Mucosa of stomach (tissue), 1 donor: ENCODE results near the gene MAP4K2.

Source experiments
- H3K27me3 ChIP-seq: one replicate; pipeline ENCODE4 v1.7.0; 2013; ENCODE audit warnings: mild to moderate bottlenecking, low read length; ENCODE audit not compliant: control insufficient read depth, insufficient read depth
- H3K36me3 ChIP-seq: one replicate; pipeline ENCODE4 v1.7.0; 2013; ENCODE audit warnings: low read length; ENCODE audit not compliant: control insufficient read depth, insufficient read depth
- H3K4me1 ChIP-seq: one replicate; pipeline ENCODE4 v1.7.0; 2013; ENCODE audit warnings: mild to moderate bottlenecking, low read length; ENCODE audit not compliant: control insufficient read depth, insufficient read depth
- H3K4me3 ChIP-seq: one replicate; pipeline ENCODE4 v1.7.0; 2013; ENCODE audit warnings: low read length
- H3K9ac ChIP-seq: one replicate; pipeline ENCODE4 v1.7.0; 2013; ENCODE audit warnings: mild to moderate bottlenecking, low read length, moderate library complexity
- H3K9me3 ChIP-seq: one replicate; pipeline ENCODE4 v1.7.0; 2013; ENCODE audit warnings: mild to moderate bottlenecking, low read length, moderate library complexity; ENCODE audit not compliant: control insufficient read depth
- donor health status: Pancreatic carcinoma.

Gene MAP4K2

GRCh38 chr11:64750361-64751054, 52.5 kb downstream of the MAP4K2 start:
- peaks cover 5% of the 10 kb centered on the region for H3K4me1 ChIP-seq
- no peak overlapping the region for H3K4me3 ChIP-seq
- peaks cover 10% of the 10 kb centered on the region for H3K27me3 ChIP-seq
- no peaks in the 10 kb centered on the region for H3K36me3 ChIP-seq
- no peaks in the 10 kb centered on the region for H3K9me3 ChIP-seq
- no peak overlapping the region for H3K9ac ChIP-seq

GRCh38 chr11:64747961-64748665, 54.9 kb downstream of the MAP4K2 start:
- no peaks in the 10 kb centered on the region for H3K36me3 ChIP-seq
- no peaks in the 10 kb centered on the region for H3K9me3 ChIP-seq
- no peak overlapping the region for H3K9ac ChIP-seq
- peaks cover 31% of the 10 kb centered on the region for H3K27me3 ChIP-seq
- peaks cover 19% of the 10 kb centered on the region for H3K4me1 ChIP-seq
- H3K4me3 ChIP-seq = no peak overlapping the region

GRCh38 chr11:64746486-64746885, 56.5 kb downstream of the MAP4K2 start:
- Histone ChIP-seq H3K27me3 (peaks cover 47% of the 10 kb centered on the region), H3K9ac (no peak overlapping the region), H3K4me1 (peaks cover 33% of the 10 kb centered on the region), H3K9me3 (no peaks in the 10 kb centered on the region), H3K36me3 (no peaks in the 10 kb centered on the region), H3K4me3 (no peak overlapping the region)

- H3K27me3 ChIP-seq = peaks cover 54% of the 10 kb centered on the region
- no peaks in the 10 kb centered on the region for H3K9me3 ChIP-seq
- H3K4me1 ChIP-seq = peaks cover 33% of the 10 kb centered on the region
- no peak overlapping the region for H3K4me3 ChIP-seq
- no peaks in the 10 kb centered on the region for H3K36me3 ChIP-seq
- peak overlapping the region; percentile 50 for H3K9ac ChIP-seq
Measured at GRCh38 chr11:64745521-64746328, 57.3 kb downstream of the MAP4K2 start.

GRCh38 chr11:64745189-64745520, 57.9 kb downstream of the MAP4K2 start:
- Histone ChIP-seq H3K4me3 (no peak overlapping the region), H3K4me1 (peaks cover 33% of the 10 kb centered on the region), H3K9ac (peak overlapping the region; percentile 50), H3K27me3 (peaks cover 59% of the 10 kb centered on the region), H3K36me3 (no peaks in the 10 kb centered on the region), H3K9me3 (no peaks in the 10 kb centered on the region)

GRCh38 chr11:64744544-64745188, 58.3 kb downstream of the MAP4K2 start:
- Histone ChIP-seq H3K4me1 (peaks cover 33% of the 10 kb centered on the region), H3K27me3 (peaks cover 59% of the 10 kb centered on the region), H3K9ac (peak overlapping the region; percentile 50), H3K4me3 (no peak overlapping the region), H3K36me3 (no peaks in the 10 kb centered on the region), H3K9me3 (no peaks in the 10 kb centered on the region)

GRCh38 chr11:64743591-64744543, 59.1 kb downstream of the MAP4K2 start, which contains the start of gene RASGRP2:
TSS of gene RASGRP2 (minus strand) at chr11:64744142. CDS start at chr11:64742866, 1,276 bp downstream.
- Histone ChIP-seq H3K27me3 (peaks cover 59% of the 10 kb centered on the region), H3K9me3 (no peaks in the 10 kb centered on the region), H3K36me3 (no peaks in the 10 kb centered on the region), H3K9ac (peak within 1 kb of the TSS; percentile 50), H3K4me1 (peaks cover 33% of the 10 kb centered on the region), H3K4me3 (peak within 1 kb of the TSS; percentile 31)

- Histone ChIP-seq H3K27me3 (peaks cover 59% of the 10 kb centered on the region), H3K4me1 (peaks cover 33% of the 10 kb centered on the region), H3K9ac (no peak overlapping the region), H3K9me3 (no peaks in the 10 kb centered on the region), H3K36me3 (no peaks in the 10 kb centered on the region), H3K4me3 (peak overlapping the region; percentile 31)
Measured at GRCh38 chr11:64742889-64743590, 60.0 kb downstream of the MAP4K2 start.

- Histone ChIP-seq H3K27me3 (peaks cover 59% of the 10 kb centered on the region), H3K9me3 (no peaks in the 10 kb centered on the region), H3K4me1 (peaks cover 33% of the 10 kb centered on the region), H3K36me3 (no peaks in the 10 kb centered on the region), H3K9ac (no peak overlapping the region), H3K4me3 (no peak overlapping the region)
Measured at GRCh38 chr11:64742087-64742888, 60.7 kb downstream of the MAP4K2 start.

- H3K9ac ChIP-seq = no peak overlapping the region
Measured at GRCh38 chr11:64741375-64742086, 61.5 kb downstream of the MAP4K2 start.

More at GRCh38 chr11:64741375-64742086, 61.5 kb downstream of the MAP4K2 start:
- Histone ChIP-seq H3K4me3 (no peak overlapping the region), H3K4me1 (peaks cover 33% of the 10 kb centered on the region), H3K9me3 (no peaks in the 10 kb centered on the region), H3K27me3 (peaks cover 59% of the 10 kb centered on the region), H3K36me3 (no peaks in the 10 kb centered on the region)
